Measurements from ENCODE around the gene C11orf21.
A peak's percentile ranks its signal among the peaks of the same experiment; 100 is the strongest.

C11orf21 gene

GRCh38 chr11:2270322-2271076, 31.2 kb downstream of the C11orf21 start, which contains the start of gene ASCL2:
TSS of gene ASCL2 (minus strand) at chr11:2270588. CDS start at chr11:2270332, 256 bp downstream.
- DNase-seq = peak; percentile 36

- DNase-seq = peak; percentile 71
These were observed 32.0 kb downstream of the C11orf21 start for GRCh38 chr11:2269601-2270321.

GRCh38 chr11:2268729-2269600, 32.8 kb downstream of the C11orf21 start:
- peak; percentile 94 for DNase-seq

- no peak for DNase-seq
These were observed 33.6 kb downstream of the C11orf21 start for GRCh38 chr11:2267851-2268728.

GRCh38 chr11:2267306-2267850, 34.3 kb downstream of the C11orf21 start:
- no peak for DNase-seq

- DNase-seq = no peak
These were observed 35.0 kb downstream of the C11orf21 start for GRCh38 chr11:2266586-2267305.

GRCh38 chr11:2265854-2266585, 35.7 kb downstream of the C11orf21 start:
- DNase-seq = no peak

GRCh38 chr11:2265396-2265795, 36.3 kb downstream of the C11orf21 start:
- peak; percentile 95 for DNase-seq

GRCh38 chr11:2264366-2265053, 37.2 kb downstream of the C11orf21 start:
- no peak for DNase-seq

- DNase-seq = no peak
These were observed 37.9 kb downstream of the C11orf21 start for GRCh38 chr11:2263724-2264360.

- no peak for DNase-seq
These were observed 38.6 kb downstream of the C11orf21 start for GRCh38 chr11:2263071-2263565.

GRCh38 chr11:2262301-2263070, 39.2 kb downstream of the C11orf21 start:
- DNase-seq = no peak

GRCh38 chr11:2261436-2262230, 40.1 kb downstream of the C11orf21 start:
- DNase-seq = no peak

- DNase-seq = no peak
These were observed 41.0 kb downstream of the C11orf21 start for GRCh38 chr11:2260491-2261364.

- no peak for DNase-seq
These were observed 41.7 kb downstream of the C11orf21 start for GRCh38 chr11:2259897-2260451.

GRCh38 chr11:2259466-2259830, 42.3 kb downstream of the C11orf21 start:
- no peak for DNase-seq

Measured in suppressor macrophage treated with lipopolysaccharide for 4 hours (primary cell).